T-cell (primary cell): ENCODE measurements around the gene ZNF587B. TPM values are rescaled to one million over a fixed set of nuclear protein-coding genes. Genes with fewer than 3 reads are reported as not detected.
A peak's percentile ranks its signal among the peaks of the same experiment; 100 is the strongest.
"Not testable (repeated sequence)": the region's sequence is repeated elsewhere in the genome, so short reads cannot be mapped to it uniquely, and the experiment has no call there.

Experiments
- ATAC-seq, 4 experiments: fragments of 200-7000 bp in 3 of 4; fragments of 150-1000 bp in 1 of 4; cut with Tn5 transposase; replicated peaks in 1 of 4; 1 replicate in 3 of 4; 2 replicates in 1 of 4; pipeline ENCODE4 v1.10.0; 2021; ENCODE audit warnings: moderate library complexity in 3 of 4, mild to moderate bottlenecking in 2 of 4, moderate number of reproducible peaks in 1 of 4
- CTCF ChIA-PET, 2 donors: fragments of 300-600 bp; sonication (Branson Sonifier 250); formaldehyde crosslinking; loops; one replicate each; lab custom pipeline; 2022; ENCODE audit warnings: antibody characterized with exemption in 2 of 2; lab: Charles Lee
- POLR2A ChIA-PET, 2 donors: fragments of 300-600 bp; sonication (Branson Sonifier 250); formaldehyde crosslinking; loops; one replicate each; lab custom pipeline; 2022; ENCODE audit warnings: antibody characterized with exemption in 2 of 2; lab: Charles Lee
- DNase-seq, 35 experiments: peaks; one replicate each; pipeline versions ENCODE4 v3.0.0 to v3.0.0-alpha.2; 2013 to 2023
- H3K27ac ChIP-seq: one replicate; pipeline ENCODE4 v1.5.1; 2013; ENCODE audit warnings: low read length
- H3K27me3 ChIP-seq, 2 experiments: replicated peaks in 1 of 2; 1 replicate in 1 of 2; 2 replicates in 1 of 2; pipeline versions ENCODE4 v1.6.1 to v1.7.0; 2013; ENCODE audit warnings: low read length in 1 of 2, mixed read lengths in 1 of 2; ENCODE audit not compliant: control insufficient read depth in 2 of 2, insufficient read depth in 2 of 2; ENCODE audit errors: extremely low read depth in 1 of 2
- H3K36me3 ChIP-seq, 2 donors: 1 replicate in 1 of 2; 2 replicates in 1 of 2; pipeline versions ENCODE4 v1.6.1 to v1.7.0; 2013; ENCODE audit warnings: low read length in 1 of 2; ENCODE audit not compliant: control insufficient read depth in 2 of 2, insufficient read depth in 1 of 2; ENCODE audit errors: extremely low read depth in 1 of 2
- H3K4me1 ChIP-seq, 2 experiments: 1 replicate in 1 of 2; 2 replicates in 1 of 2; pipeline versions ENCODE4 v1.6.1 to v1.7.0; 2013; ENCODE audit warnings: low read length in 2 of 2, mixed read lengths in 1 of 2; ENCODE audit not compliant: insufficient read depth in 2 of 2, control insufficient read depth in 1 of 2; ENCODE audit errors: extremely low read depth in 1 of 2
- H3K4me3 ChIP-seq, 2 donors: 1 replicate in 1 of 2; 2 replicates in 1 of 2; pipeline versions ENCODE4 v1.5.1 to v1.7.0; 2013; ENCODE audit warnings: mild to moderate bottlenecking in 2 of 2, low read length in 1 of 2, moderate library complexity in 1 of 2; ENCODE audit not compliant: control insufficient read depth in 1 of 2; ENCODE audit errors: extremely low read depth in 1 of 2
- H3K9me3 ChIP-seq: 2 replicates; pipeline ENCODE4 v1.7.0; 2013
- H3K27ac Mint-ChIP-seq, 2 donors: one replicate each; pipeline ENCODE4 v1.8.0; 2020 to 2021; ENCODE audit warnings: mild to moderate bottlenecking in 2 of 2, mixed read lengths in 2 of 2
- H3K27me3 Mint-ChIP-seq, 2 donors: one replicate each; pipeline ENCODE4 v1.8.0; 2021 to 2022; ENCODE audit warnings: mixed read lengths in 2 of 2
- H3K36me3 Mint-ChIP-seq: one replicate; pipeline ENCODE4 v1.8.0; 2021; ENCODE audit warnings: mixed read lengths
- H3K4me1 Mint-ChIP-seq, 3 donors: one replicate each; pipeline ENCODE4 v1.8.0; 2020 to 2022; ENCODE audit warnings: mixed read lengths in 3 of 3, mild to moderate bottlenecking in 1 of 3
- H3K4me3 Mint-ChIP-seq, 3 donors: one replicate each; pipeline ENCODE4 v1.8.0; 2020 to 2022; ENCODE audit warnings: mild to moderate bottlenecking in 3 of 3, mixed read lengths in 3 of 3, moderate library complexity in 3 of 3
- H3K9me3 Mint-ChIP-seq, 3 donors: one replicate each; pipeline ENCODE4 v1.8.0; 2020 to 2022; ENCODE audit warnings: mixed read lengths in 3 of 3
- WGBS: methylation state at CpG from one replicate; pipeline ENCODE4 v1.1.5; 2013; ENCODE audit warnings: missing lambda C conversion rate; ENCODE audit not compliant: insufficient coverage; 5-methylcytosine and 5-hydroxymethylcytosine counted together
- total RNA-seq, 35 experiments: library from RNA in 6 of 35; stranded (reverse) in 6 of 35; fragments of 120-200 nt in 1 of 35; gene quantifications; one replicate each; pipeline versions ENCODE4 v1.2.1 to v1.2.4 and lab custom pipeline; 2013 to 2026

ZNF587B gene
- total RNA-seq, 5 donors from 2014 or later (not counting 1 experiment from before 2014, with no cell fraction given): 16.5 to 27.7 (median 22.8) TPM

- Histone ChIP-seq H3K36me3 (peaks cover 10 to 19% of the 10 kb centered on the region in 2 donors), H3K9me3 (peaks cover 26% of the 10 kb centered on the region), H3K4me1 (no peaks in the 10 kb centered on the region), H3K27ac (no peak overlapping the region), H3K27me3 (no peaks in the 10 kb centered on the region), H3K4me3 (peak overlapping the region in 1 of 2 donors; percentile 2)
- Mint-ChIP-seq H3K27ac (no peak overlapping the region), H3K4me3 (no peak overlapping the region), H3K9me3 (peaks cover 0 to 38% (median 29%) of the 10 kb centered on the region in 3 donors), H3K27me3 (no peaks in the 10 kb centered on the region), H3K36me3 (peaks cover 70% of the 10 kb centered on the region), H3K4me1 (no peaks in the 10 kb centered on the region)
- POLR2A ChIA-PET: no interaction called here
- CTCF ChIA-PET: no interaction called here
- no peak for ATAC-seq
- 100% methylated on average over 1 of the region's 2 CpGs for WGBS
- DNase-seq: no peak
Measured at GRCh38 chr19:57870225-57870624, 40.1 kb downstream of the ZNF587B start.

GRCh38 chr19:57872450-57872849 is 42.4 kb downstream of the ZNF587B start:
- no peak for ATAC-seq
- no peak overlapping the region for H3K27ac Mint-ChIP-seq
- ChIA-PET CTCF (no interaction called here), POLR2A (no interaction called here)
- no peaks in the 10 kb centered on the region for H3K4me1 Mint-ChIP-seq
- H3K27ac ChIP-seq: no peak overlapping the region
- peaks cover 1 to 16% of the 10 kb centered on the region in 2 donors for H3K36me3 ChIP-seq
- H3K36me3 Mint-ChIP-seq: peaks cover 73% of the 10 kb centered on the region
- no peaks in the 10 kb centered on the region for H3K27me3 Mint-ChIP-seq
- no peaks in the 10 kb centered on the region for H3K27me3 ChIP-seq
- DNase-seq: no peak
- peaks cover 4 to 44% (median 39%) of the 10 kb centered on the region in 3 donors for H3K9me3 Mint-ChIP-seq
- H3K4me3 ChIP-seq: no peak overlapping the region
- no peak overlapping the region for H3K4me3 Mint-ChIP-seq
- peaks cover 29% of the 10 kb centered on the region for H3K9me3 ChIP-seq
- H3K4me1 ChIP-seq: no peaks in the 10 kb centered on the region

- not testable (repeated sequence) for H3K27ac Mint-ChIP-seq
Measured at GRCh38 chr19:57873883-57874799, 44.0 kb downstream of the ZNF587B start.

GRCh38 chr19:57886046-57886445 is 55.9 kb downstream of the ZNF587B start:
- Mint-ChIP-seq H3K4me1 (peaks cover 20 to 29% (median 28%) of the 10 kb centered on the region in 3 donors), H3K9me3 (peaks cover 11 to 28% (median 24%) of the 10 kb centered on the region in 3 donors), H3K4me3 (peak overlapping the region in 1 of 3 donors; percentile 24), H3K36me3 (peaks cover 54% of the 10 kb centered on the region), H3K27me3 (no peaks in the 10 kb centered on the region), H3K27ac (no peak overlapping the region)
- 100% methylated on average over 1 of the region's 3 CpGs for WGBS
- peaks cover 6 to 24% of the 10 kb centered on the region in 2 experiments for H3K4me1 ChIP-seq
- no peak overlapping the region for H3K27ac ChIP-seq
- ChIA-PET CTCF (no interaction called here), POLR2A (no interaction called here)
- peaks cover 2 to 6% of the 10 kb centered on the region in 2 donors for H3K36me3 ChIP-seq
- no peak for DNase-seq
- ATAC-seq: no peak
- H3K27me3 ChIP-seq: no peaks in the 10 kb centered on the region
- no peak overlapping the region for H3K4me3 ChIP-seq
- peaks cover 3% of the 10 kb centered on the region for H3K9me3 ChIP-seq

More at GRCh38 chr19:57873883-57874799, 44.0 kb downstream of the ZNF587B start:
- H3K4me3 ChIP-seq, H3K4me3 Mint-ChIP-seq, H3K27me3 ChIP-seq, H3K4me1 ChIP-seq, CTCF ChIA-PET, H3K27ac ChIP-seq, ATAC-seq, DNase-seq, POLR2A ChIA-PET, H3K4me1 Mint-ChIP-seq, H3K27me3 Mint-ChIP-seq: not testable (repeated sequence)
- peaks cover 4 to 41% (median 32%) of the 10 kb centered on the region in 3 donors for H3K9me3 Mint-ChIP-seq
- no CpG with 5 or more reads among the region's 8 CpGs for WGBS
- peaks cover 76% of the 10 kb centered on the region for H3K36me3 Mint-ChIP-seq
- peaks cover 29% of the 10 kb centered on the region for H3K9me3 ChIP-seq
- H3K36me3 ChIP-seq: peaks cover 0 to 14% of the 10 kb centered on the region in 2 donors

- ChIA-PET POLR2A (no interaction called here), CTCF (no interaction called here)
- peaks cover 3% of the 10 kb centered on the region for H3K9me3 ChIP-seq
- no peaks in the 10 kb centered on the region for H3K27me3 ChIP-seq
- DNase-seq: no peak
- ATAC-seq: no peak
- no peak overlapping the region for H3K27ac ChIP-seq
- no peak overlapping the region for H3K27ac Mint-ChIP-seq
- peaks cover 20 to 29% (median 28%) of the 10 kb centered on the region in 3 donors for H3K4me1 Mint-ChIP-seq
- peaks cover 2 to 6% of the 10 kb centered on the region in 2 donors for H3K36me3 ChIP-seq
- peaks cover 54% of the 10 kb centered on the region for H3K36me3 Mint-ChIP-seq
- peaks cover 6 to 24% of the 10 kb centered on the region in 2 experiments for H3K4me1 ChIP-seq
- H3K4me3 ChIP-seq: peak overlapping the region in 1 of 2 donors; percentile 6
- no peaks in the 10 kb centered on the region for H3K27me3 Mint-ChIP-seq
- H3K9me3 Mint-ChIP-seq: peaks cover 14 to 28% (median 26%) of the 10 kb centered on the region in 3 donors
- peak overlapping the region; percentile 82 to 94 (median 89) for H3K4me3 Mint-ChIP-seq
- 35% methylated on average over 3 of the region's 6 CpGs for WGBS
Measured at GRCh38 chr19:57887195-57887941, 57.3 kb downstream of the ZNF587B start.

GRCh38 chr19:57888107-57888559 is 58.0 kb downstream of the ZNF587B start:
- peaks cover 2 to 6% of the 10 kb centered on the region in 2 donors for H3K36me3 ChIP-seq
- ChIA-PET CTCF (no interaction called here), POLR2A (no interaction called here)
- Mint-ChIP-seq H3K9me3 (peaks cover 14 to 24% (median 23%) of the 10 kb centered on the region in 3 donors), H3K4me1 (peaks cover 20 to 29% (median 28%) of the 10 kb centered on the region in 3 donors), H3K36me3 (peaks cover 50% of the 10 kb centered on the region), H3K27ac (peak overlapping the region in 1 of 2 donors; percentile 74), H3K4me3 (peak overlapping the region; percentile 82 to 94 (median 89)), H3K27me3 (no peaks in the 10 kb centered on the region)
- peaks cover 3% of the 10 kb centered on the region for H3K9me3 ChIP-seq
- H3K4me1 ChIP-seq: peaks cover 6 to 24% of the 10 kb centered on the region in 2 experiments
- DNase-seq (peak in 1 of 35 experiments; percentile 13), ATAC-seq (no peak)
- H3K4me3 ChIP-seq: peak overlapping the region; percentile 72 to 98
- peak overlapping the region; percentile 54 for H3K27ac ChIP-seq
- H3K27me3 ChIP-seq: no peaks in the 10 kb centered on the region
- 0% methylated on average over 4 of the region's 8 CpGs for WGBS
